DOHH2 (cell line): Measurements from ENCODE around the gene CAPN1.

Experiments used
- EZH2phosphoT487 ChIP-seq: fragments of 200-600 bp; sonication (generic); IDR thresholded peaks from 2 replicates; pipeline ENCODE4 v1.6.1; 2017; ENCODE audit warnings: borderline replicate concordance, mild to moderate bottlenecking, antibody characterized with exemption, low read length, moderate library complexity, mixed read lengths
- TF ChIP-seq, protein P1 (sequence below): fragments of 200-600 bp; sonication (generic); IDR thresholded peaks from one replicate; pipeline ENCODE4 v1.5.1; 2014; ENCODE audit warnings: antibody characterized with exemption, mild to moderate bottlenecking, low read depth, low read length; ENCODE audit not compliant: poor library complexity, severe bottlenecking

DNA sequence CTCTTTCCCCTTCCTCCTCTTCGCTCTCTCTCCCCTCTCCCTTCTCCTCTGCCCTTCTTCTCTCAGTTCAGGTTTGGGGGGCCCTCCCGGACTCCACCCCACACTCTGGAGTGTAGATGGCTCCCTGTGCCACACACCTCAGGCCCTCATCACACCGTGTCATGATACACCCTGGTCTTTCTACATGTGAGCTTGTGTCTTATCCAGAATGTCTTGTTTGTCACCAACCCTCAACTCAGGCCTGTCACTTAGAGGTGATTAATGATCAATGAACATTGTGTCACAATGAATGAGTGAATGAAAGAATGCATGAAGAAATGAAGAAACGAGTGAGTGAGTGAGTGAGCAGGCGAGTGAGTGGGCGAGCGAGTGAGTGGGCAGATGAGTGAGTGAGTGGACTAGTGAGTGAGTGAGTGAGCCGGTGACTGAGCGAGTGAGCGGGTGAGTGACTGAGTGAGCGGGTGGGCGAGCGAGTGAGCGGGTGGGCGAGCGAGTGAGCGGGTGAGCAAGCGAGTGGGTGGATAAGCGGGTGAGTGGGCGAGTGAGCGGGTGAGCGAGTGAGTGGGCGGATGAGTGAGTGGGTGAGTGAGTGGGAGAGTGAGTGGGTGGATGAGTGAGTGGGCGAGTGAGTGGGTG, 33.8 kb downstream of the CAPN1 start:
- TF ChIP-seq, protein P1, sequence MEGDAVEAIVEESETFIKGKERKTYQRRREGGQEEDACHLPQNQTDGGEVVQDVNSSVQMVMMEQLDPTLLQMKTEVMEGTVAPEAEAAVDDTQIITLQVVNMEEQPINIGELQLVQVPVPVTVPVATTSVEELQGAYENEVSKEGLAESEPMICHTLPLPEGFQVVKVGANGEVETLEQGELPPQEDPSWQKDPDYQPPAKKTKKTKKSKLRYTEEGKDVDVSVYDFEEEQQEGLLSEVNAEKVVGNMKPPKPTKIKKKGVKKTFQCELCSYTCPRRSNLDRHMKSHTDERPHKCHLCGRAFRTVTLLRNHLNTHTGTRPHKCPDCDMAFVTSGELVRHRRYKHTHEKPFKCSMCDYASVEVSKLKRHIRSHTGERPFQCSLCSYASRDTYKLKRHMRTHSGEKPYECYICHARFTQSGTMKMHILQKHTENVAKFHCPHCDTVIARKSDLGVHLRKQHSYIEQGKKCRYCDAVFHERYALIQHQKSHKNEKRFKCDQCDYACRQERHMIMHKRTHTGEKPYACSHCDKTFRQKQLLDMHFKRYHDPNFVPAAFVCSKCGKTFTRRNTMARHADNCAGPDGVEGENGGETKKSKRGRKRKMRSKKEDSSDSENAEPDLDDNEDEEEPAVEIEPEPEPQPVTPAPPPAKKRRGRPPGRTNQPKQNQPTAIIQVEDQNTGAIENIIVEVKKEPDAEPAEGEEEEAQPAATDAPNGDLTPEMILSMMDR = no peak
- TF ChIP-seq EZH2phosphoT487 = no peak
